SJCRH30 (cell line): ENCODE measurements around the gene NPS. TPM values are rescaled to one million over a fixed set of nuclear protein-coding genes. Genes with fewer than 3 reads are reported as not detected.

Experiments
- total RNA-seq: library from RNA; depleted of rRNA; stranded (reverse); fragments of >200 nt; shearing (Covaris generic); gene quantifications from 2 replicates; pipeline ENCODE4 v1.2.3, GENCODE V29; 2014; rRNA removed

The NPS gene
- total RNA-seq, 1 experiment from 2014 or later = not detected

Other genes starting within 250 kb of the NPS start
- not detected in 2 replicates for gene FOXI2, start 187.9 kb downstream of the NPS start, total RNA-seq